ENCODE measurements around the gene CRAMP1.
"Not testable (repeated sequence)": the region's sequence is repeated elsewhere in the genome, so short reads cannot be mapped to it uniquely, and the experiment has no call there.

CRAMP1 gene

GRCh38 chr16:1718236-1718635 lies 106.1 kb downstream of the CRAMP1 start:
- DNase-seq: not testable (repeated sequence)

GRCh38 chr16:1719559-1720229 lies 107.5 kb downstream of the CRAMP1 start:
- not testable (repeated sequence) for DNase-seq

- no peak for DNase-seq
These were observed 109.2 kb downstream of the CRAMP1 start for GRCh38 chr16:1721372-1721771.

GRCh38 chr16:1723450-1724147 lies 111.4 kb downstream of the CRAMP1 start:
- DNase-seq: peak in 1 of 2 experiments; percentile 18

GRCh38 chr16:1724491-1724890 lies 112.3 kb downstream of the CRAMP1 start:
- DNase-seq: no peak

- no peak for DNase-seq
These were observed 114.7 kb downstream of the CRAMP1 start for GRCh38 chr16:1726661-1727502.

All from NCI-H524 (cell line).